Endothelial cell of umbilical vein (primary cell): ENCODE data around the gene RYR3. TPM values are rescaled to one million over a fixed set of nuclear protein-coding genes. Genes with fewer than 3 reads are reported as not detected.

ENCODE experiments used
- BruUV-seq: library from RNA; stranded (reverse); fragments of 400-500 nt; replicated peaks from 2 replicates; lab custom pipeline; 2021; lab: Mats Ljungman, UMichigan
- CTCF ChIA-PET: fragments of 300-600, 350-600 bp; sonication (Branson Sonifier 250); formaldehyde crosslinking; loops from one replicate; lab custom pipeline; 2021; ENCODE audit warnings: antibody characterized with exemption, inconsistent platforms; lab: Charles Lee
- POLR2A ChIA-PET: fragments of 300-600, 350-600 bp; sonication (Branson Sonifier 250); formaldehyde crosslinking; loops from one replicate; lab custom pipeline; 2021; ENCODE audit warnings: antibody characterized with exemption, inconsistent platforms; lab: Charles Lee
- DNase-seq: peaks from one replicate; pipeline ENCODE4 v3.0.0-alpha.2; 2011; ENCODE audit warnings: low read depth, low spot score
- FAIRE-seq: peaks from 2 replicates; lab custom pipeline; 2011; peaks lifted over from hg19 to GRCh38; lab: Jason Lieb, UNC
- H2AFZ ChIP-seq: 2 replicates; pipeline ENCODE4 v1.6.0; 2012; ENCODE audit warnings: low read depth, low read length, control low read depth, inconsistent platforms
- H3K27ac ChIP-seq: 2 replicates; pipeline ENCODE4 v1.5.1; 2011; ENCODE audit warnings: low read depth, mild to moderate bottlenecking, control low read depth, low read length, moderate library complexity; ENCODE audit not compliant: insufficient read depth
- H3K27me3 ChIP-seq, 2 experiments: 2 replicates each; pipeline versions ENCODE4 v1.6.0 to v1.6.1; 2011; ENCODE audit warnings: low read length in 2 of 2, mixed read lengths in 1 of 2; ENCODE audit not compliant: control insufficient read depth in 2 of 2, insufficient read depth in 2 of 2
- H3K36me3 ChIP-seq, 2 experiments: 2 replicates in 1 of 2; 3 replicates in 1 of 2; pipeline ENCODE4 v1.5.1; 2011; ENCODE audit warnings: low read length in 2 of 2, mild to moderate bottlenecking in 1 of 2, moderate library complexity in 1 of 2; ENCODE audit not compliant: control insufficient read depth in 2 of 2, insufficient read depth in 2 of 2; ENCODE audit errors: extremely low read depth in 1 of 2
- H3K4me1 ChIP-seq: 3 replicates; pipeline ENCODE4 v1.5.1; 2011; ENCODE audit warnings: mild to moderate bottlenecking, low read length; ENCODE audit not compliant: control insufficient read depth, insufficient read depth; ENCODE audit errors: extremely low read depth
- H3K4me2 ChIP-seq: 2 replicates; pipeline ENCODE4 v1.6.1; 2011; ENCODE audit warnings: low read length, control low read depth, mixed read lengths; ENCODE audit not compliant: insufficient read depth
- H3K4me3 ChIP-seq, 3 experiments: fragments of 200-600 bp in 1 of 3; sonication (generic), shearing (Covaris generic) in 1 of 3; replicated peaks in 1 of 3; 2 replicates each; pipeline ENCODE4 v1.5.1; 2011 to 2016; ENCODE audit warnings: control low read depth in 3 of 3, low read length in 3 of 3, mild to moderate bottlenecking in 2 of 3, inconsistent platforms in 1 of 3, low read depth in 1 of 3, moderate library complexity in 1 of 3; ENCODE audit not compliant: insufficient read depth in 1 of 3
- H3K79me2 ChIP-seq: 2 replicates; pipeline ENCODE4 v1.6.0; 2012; ENCODE audit warnings: low read length, inconsistent platforms; ENCODE audit not compliant: control insufficient read depth, insufficient read depth
- H3K9ac ChIP-seq: replicated peaks from 2 replicates; pipeline ENCODE3; 2011; ENCODE audit warnings: low read length, control low read depth; ENCODE audit not compliant: insufficient read depth; ENCODE audit errors: extremely low read depth
- H3K9me1 ChIP-seq: replicated peaks from 3 replicates; pipeline ENCODE4 v1.6.0; 2011; ENCODE audit warnings: mild to moderate bottlenecking, low read length; ENCODE audit not compliant: control insufficient read depth, insufficient read depth; ENCODE audit errors: extremely low read depth
- H3K9me3 ChIP-seq: replicated peaks from 2 replicates; pipeline ENCODE4 v1.5.1; 2012; ENCODE audit warnings: low read length, inconsistent platforms; ENCODE audit not compliant: control insufficient read depth, insufficient read depth
- H4K20me1 ChIP-seq: replicated peaks from 2 replicates; pipeline ENCODE3; 2011; ENCODE audit warnings: mild to moderate bottlenecking, low read length; ENCODE audit not compliant: control insufficient read depth, insufficient read depth; ENCODE audit errors: extremely low read depth
- EZH2 ChIP-seq: IDR thresholded peaks from 2 replicates; pipeline ENCODE4 v1.6.1; 2012; ENCODE audit warnings: borderline replicate concordance, low read depth, mild to moderate bottlenecking, moderate library complexity, low read length, inconsistent platforms; ENCODE audit not compliant: severe bottlenecking
- FOS ChIP-seq: IDR thresholded peaks from 2 replicates; pipeline ENCODE4 v1.6.1; 2011; ENCODE audit warnings: mild to moderate bottlenecking, low read length, moderate library complexity, borderline replicate concordance; ENCODE audit not compliant: insufficient read depth
- GATA2 ChIP-seq: IDR thresholded peaks from 2 replicates; pipeline ENCODE4 v1.7.0; 2011; ENCODE audit warnings: low read depth, mild to moderate bottlenecking, moderate library complexity, mixed read lengths, low read length; ENCODE audit not compliant: insufficient read length, insufficient read depth
- JUN ChIP-seq: IDR thresholded peaks from 2 replicates; pipeline ENCODE4 v1.6.1; 2011; ENCODE audit warnings: borderline replicate concordance, low read depth; ENCODE audit not compliant: insufficient read length, insufficient read depth
- MAX ChIP-seq: IDR thresholded peaks from 2 replicates; pipeline ENCODE4 v1.6.1; 2011; ENCODE audit not compliant: insufficient read depth, insufficient read length
- MYC ChIP-seq: IDR thresholded peaks from one replicate; pipeline ENCODE4 v1.6.1; 2011; ENCODE audit warnings: mild to moderate bottlenecking, low read depth, low read length
- POLR2A ChIP-seq: IDR thresholded peaks from 2 replicates; pipeline ENCODE4 v1.6.1; 2012; ENCODE audit warnings: low read depth, mild to moderate bottlenecking, control low read depth, low read length
- POLR2AphosphoS5 ChIP-seq: IDR thresholded peaks from 2 replicates; pipeline ENCODE4 v1.6.1; 2012; ENCODE audit warnings: low read depth, mild to moderate bottlenecking, control low read depth, low read length, moderate library complexity; ENCODE audit not compliant: insufficient read depth
- dilution Hi-C: fragments of 300-500 bp; cut with MboI; formaldehyde crosslinking; loops from one replicate; pipeline ENCODE4 v1.15.0; 2019; ENCODE audit warnings: low sequenced_read_pairs; ENCODE audit not compliant: extremely low pct_ligation_motif_present
- intact Hi-C: fragments of 100-400 bp; cut with micrococcal nuclease; formaldehyde crosslinking; loops from one replicate; pipeline ENCODE4 v1.10.0; 2022
- polyA plus RNA-seq, 4 experiments: library from polyadenylated mRNA; depleted of rRNA in 3 of 4; stranded (reverse) in 3 of 4; unstranded in 1 of 4; fragments of >200 nt; gene quantifications; 2 replicates each; pipeline versions ENCODE4 v1.2.1 to v1.2.3, GENCODE V29; 2011 to 2012; ENCODE audit warnings: missing spikeins in 1 of 4
- total RNA-seq: library from RNA; stranded (reverse); gene quantifications from 2 replicates; pipeline ENCODE4 v1.2.3, GENCODE V29; 2021

RYR3 gene
- total and polyA plus RNA-seq, 2 donors (not counting 3 experiments of a cell fraction or from before 2014, with no cell fraction given): not detected

DNA sequence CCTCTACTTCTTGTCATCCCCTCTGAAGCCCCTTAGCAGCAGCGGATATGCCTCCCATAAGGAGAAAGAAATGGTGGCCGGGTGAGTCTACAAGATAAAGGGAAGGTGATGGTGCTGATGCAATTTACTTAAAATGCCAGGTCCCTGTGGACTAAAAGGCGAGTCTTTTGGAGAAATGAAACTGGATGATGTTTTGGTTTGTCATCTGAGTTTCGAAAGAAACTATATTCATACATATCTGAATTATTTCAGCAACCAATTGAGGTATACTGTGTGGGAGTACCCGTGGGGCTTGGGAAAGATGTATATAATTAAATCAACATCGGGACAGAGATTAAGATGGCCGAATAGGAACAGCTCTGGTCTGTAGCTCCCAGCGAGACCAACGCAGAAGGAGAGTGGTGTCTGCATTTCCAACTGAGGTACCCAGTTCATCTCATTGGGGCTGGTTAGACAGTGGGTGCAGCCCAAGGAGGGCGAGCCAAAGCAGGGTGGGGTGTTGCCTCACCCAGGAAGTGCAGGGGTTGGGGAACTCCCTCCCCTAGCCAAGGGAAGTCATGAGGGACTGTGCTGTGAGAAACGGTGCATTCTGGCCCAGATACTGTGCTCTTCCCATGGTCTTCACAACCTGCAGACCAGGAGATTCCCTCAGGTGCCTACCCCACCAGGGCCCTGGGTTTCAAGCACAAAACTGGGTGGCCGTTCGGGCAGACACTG lies 446.9 kb downstream of the RYR3 start:
- no peaks in the 10 kb centered on the region for H3K9me1 ChIP-seq
- CTCF ChIA-PET: interaction anchor here (1.4 kb wide), 1 partner anchor 57 kb away, joined by 4 read pairs; no protein-coding TSS in a partner anchor
- dilution Hi-C loops: no loop called here

DNA sequence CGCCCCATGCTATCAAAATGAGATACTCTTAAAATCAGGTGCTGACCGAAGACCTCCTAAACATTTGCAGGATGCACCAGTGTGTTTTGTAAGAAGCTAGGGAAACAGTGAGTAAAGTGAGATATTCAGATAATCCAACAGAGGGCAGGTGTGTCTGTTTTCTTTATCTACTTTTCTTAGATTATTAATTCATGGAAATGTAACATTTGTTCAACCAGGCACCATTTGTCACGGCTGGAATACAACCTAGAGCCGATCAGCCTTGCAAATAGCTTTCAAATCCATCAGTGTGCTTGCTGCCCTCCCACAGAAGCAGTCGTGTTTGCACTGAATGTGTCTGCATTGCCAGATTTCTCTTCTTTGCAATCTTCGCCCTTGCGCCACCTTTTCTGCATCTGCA lies 455.6 kb downstream of the RYR3 start:
- intact Hi-C loops: loop anchor here (10.0 kb wide), 1 partner anchor 198 kb away; the partner anchor contains the start of gene CHRM5
- Histone ChIP-seq H3K9me1 (no peaks in the 10 kb centered on the region), H3K79me2 (no peaks in the 10 kb centered on the region), H3K4me2 (no peak overlapping the region), H3K4me3 (no peak overlapping the region), H3K27me3 (no peaks in the 10 kb centered on the region), H3K27ac (no peak overlapping the region), H4K20me1 (no peaks in the 10 kb centered on the region), H2AFZ (no peak overlapping the region), H3K4me1 (no peaks in the 10 kb centered on the region), H3K36me3 (no peaks in the 10 kb centered on the region), H3K9me3 (no peaks in the 10 kb centered on the region), H3K9ac (no peak overlapping the region)
- TF ChIP-seq GATA2 (no peak), POLR2A (no peak), FOS (no peak), POLR2AphosphoS5 (no peak), JUN (no peak), MYC (no peak), EZH2 (no peak)
- dilution Hi-C loops: no loop called here
- ChIA-PET POLR2A (no interaction called here), CTCF (interaction anchor here (1.7 kb wide), 1 partner anchor 198 kb away, joined by 6 read pairs; no protein-coding TSS in a partner anchor)
- no TSS peak for BruUV-seq
- no peak for DNase-seq
- FAIRE-seq: no peak

More for the DNA sequence above, 446.9 kb downstream of the RYR3 start:
- Histone ChIP-seq H3K4me1 (no peaks in the 10 kb centered on the region), H3K79me2 (no peaks in the 10 kb centered on the region), H4K20me1 (no peaks in the 10 kb centered on the region), H3K4me3 (no peak overlapping the region), H3K9ac (no peak overlapping the region), H3K9me3 (no peaks in the 10 kb centered on the region), H3K27me3 (no peaks in the 10 kb centered on the region), H2AFZ (no peak overlapping the region), H3K36me3 (no peaks in the 10 kb centered on the region), H3K27ac (no peak overlapping the region), H3K4me2 (no peak overlapping the region)
- DNase-seq (no peak), FAIRE-seq (no peak)
- POLR2A ChIA-PET: no interaction called here
- no TSS peak for BruUV-seq
- intact Hi-C loops: no loop called here
- no peak for TF ChIP-seq MAX
- no peak for TF ChIP-seq POLR2A
